ENCODE data around the gene SPNS2.

DNA sequence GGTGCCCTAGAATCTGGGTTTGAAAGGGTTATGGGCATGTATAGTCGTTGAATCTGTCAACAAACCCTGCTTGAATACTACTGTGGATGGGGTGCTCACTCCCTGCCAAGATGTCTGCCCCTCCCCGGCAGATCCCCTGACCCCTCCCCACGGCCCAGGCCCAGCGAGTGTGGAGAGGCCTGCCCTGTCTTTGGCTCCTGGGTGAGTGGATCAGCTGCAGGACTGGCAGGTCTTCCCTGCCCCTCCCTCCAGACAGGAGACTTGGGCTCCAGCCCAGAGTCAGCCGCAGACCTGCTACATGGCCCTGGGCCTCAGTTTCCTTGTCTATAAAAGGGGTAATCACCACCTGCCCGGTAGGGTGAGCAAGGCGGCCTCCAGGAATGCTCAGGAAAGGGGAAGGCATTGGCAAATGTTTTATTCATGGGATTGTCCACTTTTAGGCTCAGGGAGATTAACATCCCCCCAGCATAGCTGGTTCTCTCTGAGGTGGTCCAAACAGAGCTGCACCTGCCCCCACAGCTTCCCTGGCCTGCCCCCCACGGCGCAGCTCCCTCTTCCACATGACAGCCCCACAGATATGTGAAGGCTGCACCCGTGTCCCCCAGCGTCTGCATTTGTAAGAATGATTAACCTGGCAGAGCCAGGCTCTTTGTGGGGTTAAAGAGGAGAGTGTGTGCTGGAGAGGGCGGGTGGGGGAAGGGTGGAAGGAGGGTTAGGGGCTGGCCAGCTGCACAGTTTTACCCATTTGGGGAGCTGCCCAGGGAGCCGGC, 18.5 kb upstream of the SPNS2 start:
- TF ChIP-seq, protein P1, sequence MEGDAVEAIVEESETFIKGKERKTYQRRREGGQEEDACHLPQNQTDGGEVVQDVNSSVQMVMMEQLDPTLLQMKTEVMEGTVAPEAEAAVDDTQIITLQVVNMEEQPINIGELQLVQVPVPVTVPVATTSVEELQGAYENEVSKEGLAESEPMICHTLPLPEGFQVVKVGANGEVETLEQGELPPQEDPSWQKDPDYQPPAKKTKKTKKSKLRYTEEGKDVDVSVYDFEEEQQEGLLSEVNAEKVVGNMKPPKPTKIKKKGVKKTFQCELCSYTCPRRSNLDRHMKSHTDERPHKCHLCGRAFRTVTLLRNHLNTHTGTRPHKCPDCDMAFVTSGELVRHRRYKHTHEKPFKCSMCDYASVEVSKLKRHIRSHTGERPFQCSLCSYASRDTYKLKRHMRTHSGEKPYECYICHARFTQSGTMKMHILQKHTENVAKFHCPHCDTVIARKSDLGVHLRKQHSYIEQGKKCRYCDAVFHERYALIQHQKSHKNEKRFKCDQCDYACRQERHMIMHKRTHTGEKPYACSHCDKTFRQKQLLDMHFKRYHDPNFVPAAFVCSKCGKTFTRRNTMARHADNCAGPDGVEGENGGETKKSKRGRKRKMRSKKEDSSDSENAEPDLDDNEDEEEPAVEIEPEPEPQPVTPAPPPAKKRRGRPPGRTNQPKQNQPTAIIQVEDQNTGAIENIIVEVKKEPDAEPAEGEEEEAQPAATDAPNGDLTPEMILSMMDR (IDR thresholded peaks at IDR 0.05): no peak
- no peak for TF ChIP-seq POLR2A (IDR thresholded peaks at IDR 0.05)

Data from tibial nerve (tissue), 3 donors.